ENCODE measurements around the gene ZDHHC14.
"Not testable (repeated sequence)": the region's sequence is repeated elsewhere in the genome, so short reads cannot be mapped to it uniquely, and the experiment has no call there.

ZDHHC14 gene

DNA sequence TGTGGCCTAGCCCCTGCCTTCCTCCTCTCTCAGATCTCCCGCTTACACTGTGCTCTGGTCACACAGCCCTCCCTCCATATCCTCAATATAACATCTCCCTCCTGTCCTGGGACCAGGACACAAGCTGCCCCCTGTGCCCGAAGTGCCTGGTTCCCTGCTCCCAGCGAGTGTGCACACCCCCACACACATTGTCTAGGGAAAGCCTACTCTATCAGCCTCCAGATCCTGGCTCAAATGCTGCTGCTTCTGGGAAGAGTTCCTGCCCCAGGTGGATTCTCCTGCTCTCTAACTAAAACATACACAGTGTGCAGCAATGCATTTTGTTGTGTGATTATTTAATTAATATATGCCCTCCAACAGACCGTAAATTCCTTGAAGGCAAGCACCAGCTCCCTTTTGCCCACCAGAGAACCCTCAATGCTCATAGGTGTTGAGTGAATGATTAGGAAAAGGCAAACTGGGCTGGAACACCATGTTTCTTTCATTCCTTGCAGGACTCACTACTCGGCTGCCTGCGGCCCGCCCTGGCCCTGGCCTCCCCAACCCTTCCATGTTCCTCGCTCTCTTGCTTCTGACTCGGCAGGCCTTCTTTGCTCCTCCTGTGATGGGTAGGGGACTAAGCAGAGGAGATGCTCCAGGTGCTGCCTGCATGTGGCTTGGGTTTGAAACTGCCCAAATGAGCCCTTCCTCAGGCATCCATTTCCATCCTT, 194.6 kb downstream of the ZDHHC14 start:
- no peak for DNase-seq

DNA sequence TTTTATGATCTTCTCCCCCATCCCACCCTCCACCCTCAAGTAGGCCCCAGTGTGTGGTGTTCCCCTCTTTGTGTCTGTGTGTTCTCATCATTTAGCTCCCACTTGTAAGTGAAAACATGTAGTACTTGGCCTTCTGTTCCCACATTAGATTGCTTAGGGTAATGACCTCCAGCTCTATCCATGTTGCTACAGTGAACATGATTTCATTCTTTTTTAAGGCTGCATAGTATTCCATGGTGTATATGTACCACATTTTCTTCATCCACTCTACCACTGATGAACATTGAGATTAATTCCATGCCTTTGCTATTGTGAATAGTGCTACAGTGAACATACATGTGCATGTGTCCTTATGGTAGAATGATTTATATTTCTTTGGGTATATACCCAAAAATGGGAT, 196.0 kb downstream of the ZDHHC14 start:
- not testable (repeated sequence) for DNase-seq

DNA sequence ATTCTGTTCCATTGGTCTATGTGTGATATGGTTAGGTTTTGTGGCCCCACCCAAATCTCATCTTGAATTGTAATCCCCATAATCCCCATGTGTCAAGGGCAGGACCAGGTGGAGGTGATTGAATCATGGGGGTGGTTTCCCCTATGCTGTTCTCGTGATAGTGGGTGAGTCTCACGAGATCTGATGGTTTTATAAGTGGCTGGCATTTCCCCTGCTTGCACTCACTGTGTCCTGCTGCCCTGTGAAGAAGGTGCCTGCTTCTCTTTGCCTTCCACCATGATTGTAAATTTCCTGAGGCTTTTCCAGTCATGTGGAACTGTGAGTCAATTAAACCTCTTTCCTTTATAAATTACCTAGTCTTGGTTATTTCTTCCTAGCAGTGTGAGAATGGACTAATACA, 197.5 kb downstream of the ZDHHC14 start:
- not testable (repeated sequence) for DNase-seq

DNA sequence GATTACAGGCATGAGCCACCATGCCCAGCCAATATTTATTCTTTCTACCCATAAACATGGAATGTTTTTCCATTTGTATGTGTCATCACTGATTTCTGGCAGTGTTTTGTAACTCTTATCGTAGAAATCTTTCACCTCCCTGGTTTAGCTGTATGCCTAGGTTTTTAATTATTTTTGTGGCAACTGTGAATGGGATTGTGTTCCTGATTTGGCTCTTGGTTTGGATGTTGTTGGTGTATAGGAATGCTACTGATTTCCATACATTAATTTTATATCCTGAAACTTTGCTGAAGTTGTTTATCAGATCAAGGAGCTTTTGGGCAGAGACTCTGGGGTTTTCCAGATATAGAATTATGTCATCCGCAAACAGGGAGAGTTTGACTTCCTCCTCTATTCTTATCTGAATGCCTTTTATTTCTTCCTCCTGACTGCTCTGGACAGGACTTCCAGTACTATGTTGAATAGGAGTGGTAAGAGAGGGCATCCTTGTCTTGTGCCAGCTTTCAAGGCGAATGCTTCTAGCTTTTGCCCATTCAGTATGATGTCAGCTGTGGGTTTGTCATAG, 198.6 kb downstream of the ZDHHC14 start:
- no peak for DNase-seq

GRCh38 chr6:157584036-157584435, 203.0 kb downstream of the ZDHHC14 start:
- DNase-seq, result no peak

DNA sequence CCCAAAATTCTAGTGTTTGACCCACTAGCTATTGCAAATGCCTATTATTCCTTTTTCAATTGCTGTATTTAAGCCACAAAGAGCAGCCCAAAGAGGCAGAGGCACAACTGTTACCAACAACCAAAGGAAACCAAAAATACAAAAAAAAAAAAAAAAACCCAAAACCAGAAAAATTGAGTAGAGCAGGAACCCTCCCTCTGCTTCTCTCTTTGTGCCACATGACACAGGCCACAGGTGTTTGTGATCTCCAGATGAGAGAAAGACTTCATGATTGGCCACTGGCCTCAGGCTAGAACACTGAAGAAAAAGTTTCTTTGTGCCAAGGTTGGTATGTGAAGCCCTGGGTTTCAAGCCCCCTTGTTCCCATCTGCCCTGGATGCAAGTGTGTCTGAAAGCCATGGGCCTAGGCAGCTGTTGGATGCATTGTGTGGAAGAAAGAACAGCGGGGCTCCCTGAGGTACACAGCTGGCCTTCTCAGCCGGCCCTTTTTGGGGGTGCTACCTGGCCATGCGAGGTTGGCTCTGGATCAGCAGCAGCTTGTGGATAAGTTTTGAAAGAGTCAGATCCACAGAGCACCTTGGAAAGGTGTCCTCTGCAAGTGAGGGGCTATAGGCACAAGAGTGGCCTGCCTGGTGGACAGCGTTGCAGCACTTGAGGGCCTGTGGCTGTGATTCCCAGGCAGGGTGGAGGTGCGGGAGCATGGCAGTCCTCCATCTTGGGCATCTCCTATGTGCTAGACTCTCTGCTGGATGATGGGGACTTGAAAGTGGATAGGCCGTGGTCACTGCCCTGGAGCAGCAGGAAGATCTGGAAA, 204.5 kb downstream of the ZDHHC14 start:
- DNase-seq, result no peak

DNA sequence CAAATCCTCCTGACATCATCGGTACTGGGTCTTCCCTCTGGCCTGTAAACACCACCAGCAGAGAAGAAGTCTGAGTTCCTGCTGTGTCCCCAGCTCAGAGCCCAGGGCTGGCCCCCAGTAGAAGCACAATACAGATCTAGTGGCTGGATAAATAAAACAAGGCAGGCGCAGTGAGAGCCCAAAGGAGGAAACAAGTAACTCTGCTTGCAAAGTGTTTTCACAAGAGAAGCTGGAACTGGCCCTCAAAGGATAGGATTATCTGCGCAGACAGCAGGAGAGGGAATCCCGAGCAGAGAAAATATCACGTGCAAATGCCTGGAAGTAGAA, 205.1 kb downstream of the ZDHHC14 start:
- no peak for DNase-seq

DNA sequence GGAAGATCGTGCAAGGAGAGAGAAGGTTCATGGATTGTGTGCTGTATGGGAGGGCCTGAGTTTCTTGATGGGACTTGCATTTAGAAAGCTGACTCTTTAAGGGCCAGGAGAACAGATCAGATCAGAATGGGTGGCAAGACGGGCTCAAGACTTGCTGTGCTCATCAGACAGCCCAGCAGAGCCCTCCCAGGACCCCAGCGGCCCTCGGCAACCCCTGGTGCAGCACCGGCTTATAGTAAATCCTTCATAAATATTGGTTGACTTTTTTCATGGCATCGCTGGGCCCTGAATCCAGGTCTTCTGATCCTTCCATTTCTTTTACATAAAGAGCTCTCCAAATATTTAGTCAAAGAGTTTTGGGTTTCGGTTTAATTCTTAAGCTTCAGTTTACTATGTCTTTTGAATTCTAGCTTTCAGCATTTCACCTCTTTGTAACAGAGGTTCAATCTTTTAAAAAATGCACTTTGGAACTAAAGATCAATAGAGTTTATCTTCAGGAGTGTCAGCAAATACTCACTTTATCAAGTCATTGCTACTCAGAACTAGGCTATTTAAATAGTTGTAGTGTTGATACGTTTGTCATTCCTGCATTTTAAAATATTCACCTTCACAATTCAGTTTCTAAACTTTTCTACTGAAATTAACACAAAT, 205.6 kb downstream of the ZDHHC14 start:
- no peak for DNase-seq

- DNase-seq, result no peak
These were observed 206.3 kb downstream of the ZDHHC14 start for GRCh38 chr6:157587127-157587926.

DNA sequence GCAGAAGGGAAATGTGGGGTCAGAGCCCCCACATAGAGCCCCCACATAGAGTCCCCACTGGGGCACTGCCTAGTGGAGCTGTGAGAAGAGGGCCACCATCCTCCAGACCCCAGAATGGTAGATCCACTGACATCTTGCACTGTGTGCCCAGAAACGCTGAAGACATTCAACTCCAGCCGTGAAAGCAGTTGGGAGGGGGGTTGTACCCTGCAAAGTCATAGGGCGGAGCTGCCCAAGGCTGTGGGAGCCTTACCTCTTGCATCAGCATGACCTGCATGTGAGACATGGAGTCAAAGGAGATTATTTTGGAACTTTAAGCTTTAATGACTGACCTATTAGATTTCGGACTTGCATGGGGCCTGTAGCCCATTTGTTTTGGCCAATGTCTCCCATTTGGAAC, 209.7 kb downstream of the ZDHHC14 start:
- not testable (repeated sequence) for DNase-seq

GRCh38 chr6:157592541-157592940, 211.6 kb downstream of the ZDHHC14 start:
- no peak for DNase-seq

- no peak for DNase-seq
These were observed 212.0 kb downstream of the ZDHHC14 start for GRCh38 chr6:157592980-157593379.

DNA sequence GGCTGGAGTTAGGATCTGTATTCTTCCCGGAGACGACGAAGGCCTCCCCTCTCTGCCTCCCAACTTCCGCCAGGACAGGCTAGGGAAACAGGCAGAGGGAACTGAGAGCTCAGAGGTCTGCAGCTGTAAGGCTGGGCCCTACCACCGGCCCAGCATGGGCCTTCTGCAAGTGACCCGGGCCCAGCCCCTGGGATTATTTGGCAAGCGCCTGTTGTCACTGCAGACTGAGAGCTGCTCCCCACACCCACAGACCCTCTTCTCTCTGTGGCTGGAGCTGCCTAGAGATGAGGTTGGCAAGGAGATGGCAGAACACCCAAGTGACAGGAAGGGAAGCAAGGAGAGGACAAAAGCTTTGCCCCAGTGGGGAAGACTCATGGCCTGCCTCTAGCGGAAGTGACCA, 212.6 kb downstream of the ZDHHC14 start:
- DNase-seq, result no peak

DNA sequence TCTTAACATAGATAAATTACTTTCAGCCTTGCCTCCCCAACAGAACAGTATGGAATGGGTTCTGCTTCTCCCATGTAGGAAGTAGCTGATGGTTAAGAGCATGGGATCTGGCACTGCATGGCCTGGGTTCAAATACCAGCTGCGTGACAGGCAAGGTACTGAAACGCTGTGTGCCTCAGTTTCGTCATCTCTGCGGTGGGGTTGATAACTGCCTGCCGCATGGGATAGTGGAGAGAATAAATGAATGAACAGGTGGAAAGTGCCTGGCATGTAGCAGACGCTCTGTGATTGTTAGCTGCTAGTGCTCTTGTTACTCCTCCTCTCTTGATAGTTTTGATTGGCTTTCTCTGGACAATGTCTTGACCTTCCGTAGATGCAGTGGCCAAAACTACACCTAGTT, 213.3 kb downstream of the ZDHHC14 start:
- no peak for DNase-seq

- no peak for DNase-seq
These were observed 214.8 kb downstream of the ZDHHC14 start for GRCh38 chr6:157595768-157596167.

DNA sequence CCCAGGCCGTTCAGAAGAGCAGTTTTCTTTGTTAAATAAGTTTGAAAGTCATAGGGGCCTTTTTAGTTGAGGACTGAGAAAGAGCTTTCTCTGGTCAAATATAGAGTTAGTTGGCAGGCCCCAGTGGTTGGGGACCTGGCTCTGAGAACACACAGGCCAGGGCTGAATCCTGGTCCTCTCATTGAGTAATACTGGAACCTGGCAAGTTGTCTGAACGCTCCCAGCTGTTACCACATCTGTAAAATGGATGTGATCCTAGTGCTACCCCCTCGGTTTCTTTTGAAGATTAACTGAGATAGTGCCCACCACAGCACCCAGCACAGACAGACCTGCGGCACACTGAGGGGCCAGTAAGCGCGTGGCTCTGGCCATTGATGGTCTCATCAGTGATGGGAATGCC, 215.5 kb downstream of the ZDHHC14 start:
- no peak for DNase-seq

DNA sequence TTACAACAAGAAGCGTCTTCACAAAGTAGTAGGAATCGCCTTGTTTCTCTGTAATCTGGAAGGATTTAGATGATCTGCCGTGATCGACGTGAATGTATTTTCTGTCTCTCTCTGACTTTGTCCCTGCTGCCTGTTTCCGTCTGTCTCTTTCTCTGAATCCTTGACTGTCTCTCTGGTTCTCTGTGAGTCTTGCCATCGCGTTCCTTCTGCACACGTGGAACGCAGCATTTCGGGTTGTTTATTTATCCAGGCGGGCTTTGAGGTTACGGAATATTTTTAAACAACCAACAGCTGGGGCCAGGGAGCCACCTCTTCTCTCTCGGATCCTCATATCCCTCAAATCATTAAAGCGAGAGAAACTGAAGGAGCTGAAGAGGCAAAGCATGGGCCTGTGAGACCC, 215.9 kb downstream of the ZDHHC14 start:
- DNase-seq, result no peak

DNA sequence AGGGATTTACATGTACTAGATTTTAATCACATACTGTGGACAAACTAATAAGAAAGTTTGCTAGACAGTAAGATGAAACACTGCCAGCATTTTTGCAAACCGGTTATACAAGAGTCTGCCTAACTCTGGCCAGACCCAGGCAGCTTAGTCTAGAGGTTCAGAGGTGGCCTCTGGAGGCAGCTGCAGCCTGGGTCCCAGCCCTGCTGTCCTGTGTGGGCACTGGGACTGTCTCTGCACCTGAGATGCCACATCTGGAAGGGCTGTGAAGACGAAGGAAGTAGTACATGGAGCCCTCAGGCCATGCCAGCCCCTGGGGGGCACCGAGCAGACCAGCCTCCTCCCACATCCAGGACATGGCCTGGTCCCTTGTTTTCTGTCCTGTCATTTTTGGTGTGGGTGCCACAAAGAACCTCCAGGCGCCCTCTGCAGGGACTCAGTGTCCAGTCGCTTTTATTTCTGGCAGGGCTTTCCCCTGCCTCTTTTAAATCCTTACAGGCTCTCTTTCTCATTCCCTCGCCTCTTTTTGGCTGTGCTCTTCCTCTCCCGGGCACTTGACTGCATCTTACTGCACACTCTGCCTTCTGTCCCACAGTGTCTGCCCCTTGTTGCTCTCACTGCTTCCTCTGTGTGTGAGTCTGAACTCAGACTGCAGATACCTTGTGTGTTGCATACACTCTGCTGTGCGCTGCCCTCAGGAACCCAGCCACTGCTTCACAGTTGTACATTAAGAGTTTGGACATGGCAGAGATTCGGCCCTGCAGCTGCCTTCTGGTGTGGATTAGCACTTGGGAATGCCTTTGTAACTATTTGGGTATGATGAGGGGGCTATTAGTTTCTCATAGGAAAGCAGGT, 216.7 kb downstream of the ZDHHC14 start:
- peak in 2 of 5 donors; percentile 15 to 53 for DNase-seq

DNA sequence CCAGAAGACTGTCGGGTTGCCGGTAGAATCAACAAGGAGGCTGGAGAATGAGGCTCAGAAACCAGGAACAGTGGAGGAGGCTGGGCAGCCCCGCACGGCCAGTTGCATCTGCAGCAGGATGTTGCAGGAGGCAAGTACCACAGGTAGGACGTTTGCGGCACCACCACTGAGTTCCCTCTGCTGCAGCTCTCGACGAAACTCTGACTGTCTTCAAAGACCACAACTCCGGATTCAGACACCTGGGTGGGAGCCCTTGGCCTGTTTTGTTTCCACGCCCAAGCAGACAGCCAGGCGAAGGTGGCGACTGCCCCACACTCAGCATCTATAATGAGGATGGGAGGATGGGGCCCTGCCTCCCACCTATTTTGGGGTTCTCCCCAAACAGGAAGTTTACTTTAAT, 218.2 kb downstream of the ZDHHC14 start:
- DNase-seq, result no peak

DNA sequence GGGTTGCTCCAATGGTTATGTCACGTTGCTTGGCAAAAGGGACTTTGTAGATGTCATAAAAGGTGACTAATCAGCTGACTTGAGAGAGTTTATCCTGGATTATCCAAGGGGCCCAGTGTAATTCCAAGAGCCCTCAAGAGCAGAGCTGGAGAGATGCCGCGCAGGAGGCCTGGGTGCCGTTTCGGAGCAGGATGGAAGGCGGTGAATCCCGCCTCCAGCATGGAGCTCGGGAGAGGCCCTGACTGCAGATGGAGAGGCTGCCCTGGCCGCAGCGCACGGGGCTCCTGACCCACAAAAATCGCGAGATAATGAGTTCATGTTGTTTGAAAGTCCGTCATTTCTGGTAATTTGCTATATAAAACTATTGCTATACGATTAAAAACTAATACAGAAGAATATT, 219.8 kb downstream of the ZDHHC14 start:
- DNase-seq, result no peak

GRCh38 chr6:157602521-157603295, 221.7 kb downstream of the ZDHHC14 start:
- no peak for DNase-seq
